Measurements from ENCODE around the gene MBD6.

DNA sequence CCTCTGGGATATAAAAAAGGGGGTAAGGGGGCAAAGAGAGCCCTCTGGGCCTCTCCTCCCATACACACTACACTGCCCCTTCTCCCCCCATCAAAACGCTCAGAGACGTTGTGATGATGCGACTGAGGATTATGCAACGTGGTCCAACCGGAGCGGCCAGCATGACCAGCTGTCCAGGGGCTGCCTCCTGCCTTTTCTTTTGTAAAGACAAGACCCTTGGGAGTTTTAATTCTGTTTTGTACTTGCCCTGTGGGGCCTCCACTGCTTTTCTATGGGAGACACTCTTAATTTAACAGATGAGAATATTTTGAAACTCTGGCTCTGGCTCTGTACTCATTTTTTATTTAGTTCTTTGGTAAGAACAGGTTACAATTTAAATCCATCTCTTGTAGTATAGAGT lies 7.2 kb downstream of the MBD6 start:
- TF ChIP-seq ZFP3 (CRISPR knock-in tag; IDR thresholded peaks at IDR 0.05) (no peak), PPARA (CRISPR knock-in tag; IDR thresholded peaks at IDR 0.05; ENCODE audit: borderline replicate concordance) (no peak), CSDC2 (CRISPR knock-in tag; IDR thresholded peaks at IDR 0.05) (no peak), OSR1 (CRISPR knock-in tag; IDR thresholded peaks at IDR 0.05) (no peak), ARNTL (CRISPR knock-in tag; IDR thresholded peaks at IDR 0.05; ENCODE audit: borderline replicate concordance, low read depth) (no peak), RARB (CRISPR knock-in tag; IDR thresholded peaks at IDR 0.05) (no peak)
- TF ChIP-seq, protein P1, sequence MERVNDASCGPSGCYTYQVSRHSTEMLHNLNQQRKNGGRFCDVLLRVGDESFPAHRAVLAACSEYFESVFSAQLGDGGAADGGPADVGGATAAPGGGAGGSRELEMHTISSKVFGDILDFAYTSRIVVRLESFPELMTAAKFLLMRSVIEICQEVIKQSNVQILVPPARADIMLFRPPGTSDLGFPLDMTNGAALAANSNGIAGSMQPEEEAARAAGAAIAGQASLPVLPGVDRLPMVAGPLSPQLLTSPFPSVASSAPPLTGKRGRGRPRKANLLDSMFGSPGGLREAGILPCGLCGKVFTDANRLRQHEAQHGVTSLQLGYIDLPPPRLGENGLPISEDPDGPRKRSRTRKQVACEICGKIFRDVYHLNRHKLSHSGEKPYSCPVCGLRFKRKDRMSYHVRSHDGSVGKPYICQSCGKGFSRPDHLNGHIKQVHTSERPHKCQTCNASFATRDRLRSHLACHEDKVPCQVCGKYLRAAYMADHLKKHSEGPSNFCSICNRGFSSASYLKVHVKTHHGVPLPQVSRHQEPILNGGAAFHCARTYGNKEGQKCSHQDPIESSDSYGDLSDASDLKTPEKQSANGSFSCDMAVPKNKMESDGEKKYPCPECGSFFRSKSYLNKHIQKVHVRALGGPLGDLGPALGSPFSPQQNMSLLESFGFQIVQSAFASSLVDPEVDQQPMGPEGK (CRISPR knock-in tag; IDR thresholded peaks at IDR 0.05; ENCODE audit: borderline replicate concordance) = no peak
- TF ChIP-seq, protein P2, sequence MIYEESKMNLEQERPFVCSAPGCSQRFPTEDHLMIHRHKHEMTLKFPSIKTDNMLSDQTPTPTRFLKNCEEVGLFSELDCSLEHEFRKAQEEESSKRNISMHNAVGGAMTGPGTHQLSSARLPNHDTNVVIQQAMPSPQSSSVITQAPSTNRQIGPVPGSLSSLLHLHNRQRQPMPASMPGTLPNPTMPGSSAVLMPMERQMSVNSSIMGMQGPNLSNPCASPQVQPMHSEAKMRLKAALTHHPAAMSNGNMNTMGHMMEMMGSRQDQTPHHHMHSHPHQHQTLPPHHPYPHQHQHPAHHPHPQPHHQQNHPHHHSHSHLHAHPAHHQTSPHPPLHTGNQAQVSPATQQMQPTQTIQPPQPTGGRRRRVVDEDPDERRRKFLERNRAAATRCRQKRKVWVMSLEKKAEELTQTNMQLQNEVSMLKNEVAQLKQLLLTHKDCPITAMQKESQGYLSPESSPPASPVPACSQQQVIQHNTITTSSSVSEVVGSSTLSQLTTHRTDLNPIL (CRISPR knock-in tag; IDR thresholded peaks at IDR 0.05; ENCODE audit: low read depth) = no peak

Data from SK-N-SH treated with all-trans-retinoic acid at 6 μM for 48 hours (cell line).